B cell (primary cell): ENCODE data around the gene CCDC86.

Experiments used
- CTCF ChIP-seq: fragments of 200-600 bp; IDR thresholded peaks from one replicate; pipeline ENCODE4 v1.8.0; 2022; ENCODE audit warnings: antibody characterized with exemption, mild to moderate bottlenecking
- EZH2 ChIP-seq: IDR thresholded peaks from 2 replicates; pipeline ENCODE4 v1.6.1; 2012; ENCODE audit warnings: borderline replicate concordance, low read depth, mild to moderate bottlenecking, moderate library complexity, low read length; ENCODE audit not compliant: insufficient read depth, poor library complexity, severe bottlenecking

GRCh38 chr11:60821827-60822599, 19.9 kb upstream of the CCDC86 start:
- TF ChIP-seq CTCF: no peak
- TF ChIP-seq EZH2: no peak
